Measurements from ENCODE around the gene TSPOAP1. TPM values are rescaled to one million over a fixed set of nuclear protein-coding genes. Genes with fewer than 3 reads are reported as not detected.

Gene TSPOAP1
- total and polyA plus RNA-seq, 2 of the 13 experiments (the other 11 are each of a cell fraction or from before 2014, with no cell fraction given): not detected

GRCh38 chr17:58337600-58338453 lies 9.2 kb upstream of the TSPOAP1 start (continued):
- TF ChIP-seq RERE (CRISPR knock-in tag; IDR thresholded peaks at IDR 0.05; ENCODE audit: low read depth) (no peak), TARDBP (CRISPR knock-in tag; IDR thresholded peaks at IDR 0.05) (no peak), ERF (CRISPR knock-in tag; IDR thresholded peaks at IDR 0.05) (peak; percentile 45; the same call in 1 of the 2 replicates), PRDM15 (CRISPR knock-in tag; IDR thresholded peaks at IDR 0.05) (no peak), CBFB (CRISPR knock-in tag; IDR thresholded peaks at IDR 0.05) (no peak), EED (CRISPR knock-in tag; IDR thresholded peaks at IDR 0.05) (no peak), ZNF878 (CRISPR knock-in tag; IDR thresholded peaks at IDR 0.05) (no peak), POGZ (CRISPR knock-in tag; IDR thresholded peaks at IDR 0.05) (no peak; the same call in 1 of the 2 replicates), ZKSCAN5 (CRISPR knock-in tag; IDR thresholded peaks at IDR 0.05) (no peak), REXO4 (CRISPR knock-in tag; IDR thresholded peaks at IDR 0.05; ENCODE audit: borderline replicate concordance) (no peak), SOX5 (CRISPR knock-in tag; IDR thresholded peaks at IDR 0.05; ENCODE audit: borderline replicate concordance) (no peak; the same call in 1 of the 2 replicates), ZFP36L2 (CRISPR knock-in tag; IDR thresholded peaks at IDR 0.05) (no peak), ISX (CRISPR knock-in tag; conservative IDR thresholded peaks at IDR 0.05) (no peak), ZNF10 (CRISPR knock-in tag; IDR thresholded peaks at IDR 0.05; ENCODE audit: borderline replicate concordance, low read depth) (no peak), POGK (CRISPR knock-in tag; conservative IDR thresholded peaks at IDR 0.05) (0 out of 2 replicates have a peak, but pooled peaks have one; percentile 52), SNAI1 (CRISPR knock-in tag; IDR thresholded peaks at IDR 0.05; ENCODE audit: borderline replicate concordance) (no peak), ZNF207 (IDR thresholded peaks at IDR 0.05; ENCODE audit: borderline replicate concordance) (no peak)

Measured in HepG2 (cell line).